ENCODE data around the gene ABCD1.

The ABCD1 gene

GRCh38 chrX:153791104-153791852, 66.6 kb downstream of the ABCD1 start:
- in situ Hi-C loops (cut with HindIII; ENCODE audit: low sequenced_read_pairs): no loop called here
- TF ChIP-seq, protein P1, sequence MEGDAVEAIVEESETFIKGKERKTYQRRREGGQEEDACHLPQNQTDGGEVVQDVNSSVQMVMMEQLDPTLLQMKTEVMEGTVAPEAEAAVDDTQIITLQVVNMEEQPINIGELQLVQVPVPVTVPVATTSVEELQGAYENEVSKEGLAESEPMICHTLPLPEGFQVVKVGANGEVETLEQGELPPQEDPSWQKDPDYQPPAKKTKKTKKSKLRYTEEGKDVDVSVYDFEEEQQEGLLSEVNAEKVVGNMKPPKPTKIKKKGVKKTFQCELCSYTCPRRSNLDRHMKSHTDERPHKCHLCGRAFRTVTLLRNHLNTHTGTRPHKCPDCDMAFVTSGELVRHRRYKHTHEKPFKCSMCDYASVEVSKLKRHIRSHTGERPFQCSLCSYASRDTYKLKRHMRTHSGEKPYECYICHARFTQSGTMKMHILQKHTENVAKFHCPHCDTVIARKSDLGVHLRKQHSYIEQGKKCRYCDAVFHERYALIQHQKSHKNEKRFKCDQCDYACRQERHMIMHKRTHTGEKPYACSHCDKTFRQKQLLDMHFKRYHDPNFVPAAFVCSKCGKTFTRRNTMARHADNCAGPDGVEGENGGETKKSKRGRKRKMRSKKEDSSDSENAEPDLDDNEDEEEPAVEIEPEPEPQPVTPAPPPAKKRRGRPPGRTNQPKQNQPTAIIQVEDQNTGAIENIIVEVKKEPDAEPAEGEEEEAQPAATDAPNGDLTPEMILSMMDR (IDR thresholded peaks at IDR 0.05; ENCODE audit: low read depth, low read length): no peak
- no peak for DNase-seq (ENCODE audit: low read depth, low spot score)
- no peak overlapping the region for H3K4me3 ChIP-seq (ENCODE audit: low read depth, low read length)

DNA sequence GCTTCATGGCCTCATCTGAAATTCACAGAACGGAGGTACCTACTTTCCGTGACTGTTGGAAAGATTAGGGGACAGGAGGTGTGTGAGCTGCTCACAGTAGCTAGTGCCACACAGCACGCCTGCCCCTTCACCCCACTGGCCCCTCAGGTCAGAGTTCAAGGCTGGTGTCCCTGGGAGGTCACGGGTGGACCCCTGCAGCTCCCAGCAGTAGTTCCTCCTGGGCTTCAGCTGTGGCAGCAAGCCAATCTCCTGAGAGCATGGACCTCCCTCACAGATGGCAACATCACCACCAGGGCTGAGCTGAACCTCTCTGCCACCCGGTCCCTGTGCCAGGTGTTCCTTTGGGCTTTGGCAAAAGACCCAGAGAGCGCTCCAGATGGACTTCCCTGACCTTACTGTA, 67.7 kb downstream of the ABCD1 start:
- DNase-seq (ENCODE audit: low read depth, low spot score): no peak
- in situ Hi-C loops (cut with HindIII; ENCODE audit: low sequenced_read_pairs): no loop called here
- H3K4me3 ChIP-seq (ENCODE audit: low read depth, low read length): no peak overlapping the region
- TF ChIP-seq, protein P1 (IDR thresholded peaks at IDR 0.05; ENCODE audit: low read depth, low read length): no peak

DNA sequence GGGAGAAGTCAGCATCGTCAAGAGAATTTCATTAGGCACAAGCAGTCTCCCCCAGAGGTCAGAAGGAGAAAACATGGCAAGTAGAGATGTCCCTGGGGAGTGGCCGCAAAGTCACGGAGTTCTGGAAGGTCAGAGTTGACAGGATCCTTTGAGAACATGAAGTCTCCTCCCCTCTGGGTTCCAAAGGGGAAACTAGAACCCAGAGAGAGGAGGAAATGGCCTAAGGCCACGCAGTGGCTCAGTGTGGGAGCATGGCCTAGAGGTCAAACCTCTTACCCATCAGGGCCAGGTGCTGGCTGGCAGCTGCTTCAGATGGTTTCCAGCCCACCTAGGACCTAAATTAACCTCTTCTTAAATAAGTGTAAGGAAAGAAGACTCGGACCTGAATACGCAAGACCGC, 68.6 kb downstream of the ABCD1 start:
- in situ Hi-C loops (cut with HindIII; ENCODE audit: low sequenced_read_pairs): no loop called here
- DNase-seq (ENCODE audit: low read depth, low spot score): no peak

More for the DNA sequence above, 68.6 kb downstream of the ABCD1 start:
- H3K4me3 ChIP-seq (ENCODE audit: low read depth, low read length): peak overlapping the region; percentile 72
- TF ChIP-seq, protein P1 (IDR thresholded peaks at IDR 0.05; ENCODE audit: low read depth, low read length): no peak

Data from astrocyte of the spinal cord (primary cell).